Mesendoderm (in vitro differentiated cells): ENCODE results near the gene TPST2.
A peak's percentile ranks its signal among the peaks of the same experiment; 100 is the strongest.

Experiments
- DNase-seq: peaks from one replicate; pipeline ENCODE4 v3.0.0; 2013
- H2AK5ac ChIP-seq: 2 replicates; pipeline ENCODE4 v1.6.1; 2013; ENCODE audit warnings: low read length, inconsistent platforms
- H2BK120ac ChIP-seq: 2 replicates; pipeline ENCODE4 v1.6.1; 2013; ENCODE audit warnings: low read depth, mild to moderate bottlenecking, low read length, moderate library complexity, mixed read lengths
- H2BK15ac ChIP-seq: replicated peaks from 2 replicates; pipeline ENCODE4 v1.6.1; 2013; ENCODE audit warnings: low read depth, mild to moderate bottlenecking, moderate library complexity
- H2BK5ac ChIP-seq: 2 replicates; pipeline ENCODE4 v1.6.1; 2013; ENCODE audit warnings: low read length, inconsistent platforms
- H3K18ac ChIP-seq: 2 replicates; pipeline ENCODE4 v1.6.1; 2013; ENCODE audit warnings: mild to moderate bottlenecking, low read length, mixed read lengths
- H3K23ac ChIP-seq: one replicate; pipeline ENCODE4 v1.6.1; 2013; ENCODE audit warnings: low read length
- H3K27ac ChIP-seq: 2 replicates; pipeline ENCODE4 v1.5.1; 2013; ENCODE audit warnings: low read depth, mild to moderate bottlenecking, inconsistent platforms, low read length, moderate library complexity
- H3K27me3 ChIP-seq: 2 replicates; pipeline ENCODE4 v1.6.1; 2013; ENCODE audit warnings: low read length, control low read depth, mild to moderate bottlenecking, inconsistent platforms; ENCODE audit not compliant: insufficient read depth, poor library complexity
- H3K36me3 ChIP-seq: 2 replicates; pipeline ENCODE4 v1.6.1; 2013; ENCODE audit warnings: low read length, inconsistent platforms; ENCODE audit not compliant: control insufficient read depth, insufficient read depth
- H3K4ac ChIP-seq: one replicate; pipeline ENCODE4 v1.6.1; 2013; ENCODE audit warnings: low read depth, mild to moderate bottlenecking, low read length, moderate library complexity
- H3K4me1 ChIP-seq: 2 replicates; pipeline ENCODE4 v1.6.1; 2013; ENCODE audit warnings: low read depth, low read length, inconsistent platforms; ENCODE audit not compliant: control insufficient read depth
- H3K4me2 ChIP-seq: 2 replicates; pipeline ENCODE4 v1.6.1; 2013; ENCODE audit warnings: low read length
- H3K4me3 ChIP-seq: 2 replicates; pipeline ENCODE4 v1.5.1; 2013; ENCODE audit warnings: mild to moderate bottlenecking, low read length
- H3K56ac ChIP-seq: one replicate; pipeline ENCODE4 v1.6.1; 2013; ENCODE audit warnings: low read length
- H3K79me1 ChIP-seq: 2 replicates; pipeline ENCODE4 v1.6.1; 2013; ENCODE audit warnings: low read length, inconsistent platforms
- H3K79me2 ChIP-seq: 2 replicates; pipeline ENCODE4 v1.6.1; 2013; ENCODE audit warnings: mild to moderate bottlenecking, low read length; ENCODE audit not compliant: control insufficient read depth, insufficient read depth
- H3K9ac ChIP-seq: 2 replicates; pipeline ENCODE4 v1.6.1; 2013; ENCODE audit warnings: low read length, inconsistent platforms
- H4K5ac ChIP-seq: one replicate; pipeline ENCODE4 v1.6.1; 2013; ENCODE audit warnings: low read length
- H4K8ac ChIP-seq: one replicate; pipeline ENCODE4 v1.6.1; 2013; ENCODE audit warnings: low read depth, mild to moderate bottlenecking, control low read depth, low read length, moderate library complexity
- WGBS: extraction: QIAGEN DNeasy Blood & Tissue Kit; methylation state at CpG from one replicate; pipeline ENCODE4 v1.1.7; 2013; ENCODE audit warnings: low lambda C conversion rate, missing lambda C conversion rate; ENCODE audit not compliant: insufficient coverage; ENCODE audit errors: extremely low coverage; 5-methylcytosine and 5-hydroxymethylcytosine counted together

TPST2 gene

DNA sequence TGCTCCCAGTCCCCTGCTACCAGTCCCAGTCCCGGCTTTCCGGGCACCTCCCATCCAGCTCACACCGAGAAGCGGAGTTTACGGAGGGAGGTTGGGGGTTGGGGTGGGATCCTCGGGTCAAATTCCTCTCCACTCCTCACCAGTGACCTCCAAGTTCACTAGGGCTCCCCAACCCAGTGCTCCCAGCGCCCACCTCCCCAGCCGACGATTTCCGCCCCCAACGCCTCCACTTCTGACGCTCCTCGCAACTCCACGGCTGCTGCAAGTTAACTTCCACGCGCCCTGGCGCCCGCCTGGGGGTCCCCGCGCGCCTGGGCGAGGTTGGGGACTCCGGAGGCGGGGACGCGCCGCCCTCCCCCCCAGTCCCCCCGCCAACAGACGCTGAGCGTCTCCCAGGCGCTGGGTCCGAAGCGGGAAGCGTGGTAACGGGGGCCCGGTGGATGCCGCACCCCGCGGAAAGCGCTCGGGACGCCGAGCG lies 526 bp downstream of the TPST2 start:
- H3K23ac ChIP-seq = peak overlapping the region; percentile 90
- H4K8ac ChIP-seq = no peak overlapping the region
- peak overlapping the region; percentile 93 for H3K4me3 ChIP-seq
- peaks cover 5% of the 10 kb centered on the region for H3K79me1 ChIP-seq
- peak overlapping the region; percentile 61 for H2BK5ac ChIP-seq
- peaks cover 51% of the 10 kb centered on the region for H3K79me2 ChIP-seq
- peak overlapping the region; percentile 92 for H3K9ac ChIP-seq
- no peak overlapping the region for H4K5ac ChIP-seq
- H3K18ac ChIP-seq = peak overlapping the region; percentile 89
- H2BK120ac ChIP-seq = peak overlapping the region; percentile 90
- H2BK15ac ChIP-seq = no peak overlapping the region
- no peak overlapping the region for H2AK5ac ChIP-seq
- DNase-seq = peak; percentile 68
- peaks cover 6% of the 10 kb centered on the region for H3K4me1 ChIP-seq
- H3K4me2 ChIP-seq = peak overlapping the region; percentile 4
- peak overlapping the region; percentile 96 for H3K4ac ChIP-seq
- H3K27me3 ChIP-seq = no peaks in the 10 kb centered on the region
- peak overlapping the region; percentile 93 for H3K56ac ChIP-seq
- WGBS = no CpG with 5 or more reads among the region's 44 CpGs
- peak overlapping the region; percentile 1 for H3K27ac ChIP-seq
- no peaks in the 10 kb centered on the region for H3K36me3 ChIP-seq

DNA sequence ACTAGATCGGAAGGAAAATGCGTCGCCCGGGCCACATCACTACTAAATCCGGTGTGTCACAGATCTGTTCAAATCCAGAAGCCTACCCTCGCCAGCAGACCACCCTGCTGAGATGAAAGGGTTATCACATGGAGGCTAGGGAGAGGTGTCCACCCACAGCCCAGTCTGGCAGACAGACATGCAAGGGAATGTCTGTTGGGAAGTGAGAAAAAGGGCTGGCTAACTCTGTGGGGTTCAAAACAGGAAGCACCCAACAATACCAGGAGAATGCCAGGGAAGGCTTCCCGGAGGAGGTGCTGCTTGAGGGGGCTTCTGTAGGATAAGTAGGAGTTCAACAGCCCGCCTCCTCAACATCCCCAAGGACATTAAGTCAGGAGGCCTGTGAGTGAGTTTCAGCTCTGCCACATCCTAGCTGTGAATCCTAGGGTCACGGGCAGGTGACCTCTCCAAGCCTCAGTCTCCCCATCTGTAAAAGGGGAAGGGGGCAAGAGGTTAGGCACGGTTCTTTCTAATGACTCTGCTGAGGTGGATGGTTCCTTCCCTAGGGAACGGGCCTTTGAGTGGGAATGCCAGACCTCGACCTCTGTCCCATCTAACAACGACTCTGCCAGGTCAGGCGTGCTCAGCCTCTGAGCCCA lies 1.1 kb downstream of the TPST2 start:
- Histone ChIP-seq H3K9ac (peak overlapping the region; percentile 92), H3K4ac (peak overlapping the region; percentile 96), H3K79me2 (peaks cover 56% of the 10 kb centered on the region), H2AK5ac (no peak overlapping the region), H2BK5ac (peak overlapping the region; percentile 61), H3K56ac (peak overlapping the region; percentile 93), H3K27me3 (no peaks in the 10 kb centered on the region), H3K4me2 (peak overlapping the region; percentile 4), H2BK15ac (no peak overlapping the region), H3K4me3 (peak overlapping the region; percentile 93), H3K18ac (peak overlapping the region; percentile 89), H2BK120ac (no peak overlapping the region), H3K23ac (peak overlapping the region; percentile 90), H3K27ac (peak overlapping the region; percentile 1), H4K5ac (no peak overlapping the region), H3K4me1 (peaks cover 6% of the 10 kb centered on the region), H3K36me3 (peaks cover 2% of the 10 kb centered on the region), H4K8ac (no peak overlapping the region), H3K79me1 (peaks cover 7% of the 10 kb centered on the region)
- no CpG with 5 or more reads among the region's 14 CpGs for WGBS
- no peak for DNase-seq

DNA sequence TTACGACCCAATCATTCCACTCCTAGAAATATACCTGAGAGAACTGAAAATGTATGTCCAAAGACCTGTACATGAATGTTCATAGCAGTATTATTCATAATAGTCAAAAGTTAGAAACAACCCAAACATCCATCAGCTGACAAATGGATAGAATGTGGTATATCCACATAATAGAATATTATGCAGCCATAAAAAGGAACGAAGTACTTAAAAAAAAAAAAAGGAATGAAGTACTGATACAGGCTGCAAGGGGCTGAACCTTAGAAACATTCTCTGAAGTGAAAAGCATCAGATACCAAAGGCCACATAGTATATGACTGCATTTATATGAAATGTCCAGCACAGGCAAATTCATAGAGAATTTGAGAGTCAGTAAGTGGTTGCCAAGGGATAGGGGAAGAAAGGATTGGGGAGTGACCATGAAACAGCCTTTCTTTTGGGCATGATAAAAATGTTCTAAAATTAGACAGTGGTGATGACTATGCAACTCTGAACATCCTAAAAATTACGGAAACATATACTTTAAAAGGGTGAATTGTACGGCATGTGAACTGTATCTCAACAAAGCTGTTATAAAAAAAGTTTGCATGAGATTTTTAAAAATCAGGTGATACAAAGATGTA lies 1.8 kb downstream of the TPST2 start:
- no peak overlapping the region for H4K8ac ChIP-seq
- no peak overlapping the region for H2BK5ac ChIP-seq
- no peak overlapping the region for H4K5ac ChIP-seq
- H3K4me3 ChIP-seq = no peak overlapping the region
- peaks cover 6% of the 10 kb centered on the region for H3K4me1 ChIP-seq
- peaks cover 7% of the 10 kb centered on the region for H3K79me1 ChIP-seq
- no CpG with 5 or more reads among the region's 4 CpGs for WGBS
- no peak overlapping the region for H3K23ac ChIP-seq
- peak overlapping the region; percentile 4 for H3K4me2 ChIP-seq
- no peak for DNase-seq
- no peak overlapping the region for H2AK5ac ChIP-seq
- no peak overlapping the region for H2BK120ac ChIP-seq
- H3K79me2 ChIP-seq = peaks cover 59% of the 10 kb centered on the region
- no peak overlapping the region for H3K4ac ChIP-seq
- H3K9ac ChIP-seq = no peak overlapping the region
- H3K36me3 ChIP-seq = peaks cover 2% of the 10 kb centered on the region
- no peak overlapping the region for H3K56ac ChIP-seq
- H2BK15ac ChIP-seq = no peak overlapping the region
- H3K27me3 ChIP-seq = no peaks in the 10 kb centered on the region
- H3K27ac ChIP-seq = no peak overlapping the region
- H3K18ac ChIP-seq = no peak overlapping the region

DNA sequence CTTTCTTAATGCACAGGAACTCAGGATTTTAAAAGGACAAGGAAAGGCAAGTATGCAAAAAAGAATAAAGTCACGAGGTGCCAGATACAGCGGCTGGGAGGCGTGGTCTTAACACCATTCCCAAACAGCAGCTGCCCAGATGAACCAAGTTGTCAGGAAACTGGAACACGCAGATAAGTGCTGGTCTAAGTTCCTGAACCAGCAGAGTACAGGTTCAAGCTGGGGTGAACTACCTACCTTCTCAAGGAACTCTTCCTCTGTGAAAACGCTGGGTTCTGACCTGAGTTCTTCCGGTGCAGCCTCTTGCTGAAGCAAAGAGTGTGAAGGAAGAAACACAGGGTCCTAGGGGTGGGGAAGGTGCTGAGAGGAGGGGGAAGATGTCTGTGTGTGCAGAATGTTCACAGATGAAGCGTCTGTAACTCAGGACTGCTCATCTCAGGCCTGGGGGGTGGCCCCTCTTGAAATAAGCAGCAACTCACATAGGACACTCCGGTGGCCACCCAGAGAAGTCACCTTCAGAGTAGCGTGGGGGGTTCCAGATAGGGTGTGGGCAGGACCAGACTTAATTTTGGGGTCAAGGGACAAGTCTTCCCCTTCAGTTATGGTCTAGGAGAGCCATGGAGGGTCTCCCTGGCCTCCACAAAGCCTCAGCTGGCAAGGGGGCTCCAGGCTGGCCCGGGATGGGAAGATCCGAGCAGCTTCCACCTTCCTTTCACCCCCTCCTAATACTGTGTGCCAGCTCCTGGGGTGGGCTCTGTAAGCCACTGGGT lies 3.2 kb downstream of the TPST2 start:
- peaks cover 7% of the 10 kb centered on the region for H3K36me3 ChIP-seq
- no peak overlapping the region for H4K5ac ChIP-seq
- DNase-seq = no peak
- H4K8ac ChIP-seq = no peak overlapping the region
- H3K9ac ChIP-seq = peak overlapping the region; percentile 58
- no peaks in the 10 kb centered on the region for H3K27me3 ChIP-seq
- no peak overlapping the region for H2BK5ac ChIP-seq
- no peak overlapping the region for H2AK5ac ChIP-seq
- no peak overlapping the region for H2BK120ac ChIP-seq
- no peak overlapping the region for H3K27ac ChIP-seq
- peaks cover 6% of the 10 kb centered on the region for H3K4me1 ChIP-seq
- no peak overlapping the region for H3K4ac ChIP-seq
- H3K4me2 ChIP-seq = peak overlapping the region; percentile 21
- H3K18ac ChIP-seq = no peak overlapping the region
- H3K79me2 ChIP-seq = peaks cover 68% of the 10 kb centered on the region
- H2BK15ac ChIP-seq = no peak overlapping the region
- WGBS = no CpG with 5 or more reads among the region's 11 CpGs
- H3K56ac ChIP-seq = peak overlapping the region; percentile 58
- peaks cover 11% of the 10 kb centered on the region for H3K79me1 ChIP-seq
- H3K4me3 ChIP-seq = no peak overlapping the region
- H3K23ac ChIP-seq = no peak overlapping the region

DNA sequence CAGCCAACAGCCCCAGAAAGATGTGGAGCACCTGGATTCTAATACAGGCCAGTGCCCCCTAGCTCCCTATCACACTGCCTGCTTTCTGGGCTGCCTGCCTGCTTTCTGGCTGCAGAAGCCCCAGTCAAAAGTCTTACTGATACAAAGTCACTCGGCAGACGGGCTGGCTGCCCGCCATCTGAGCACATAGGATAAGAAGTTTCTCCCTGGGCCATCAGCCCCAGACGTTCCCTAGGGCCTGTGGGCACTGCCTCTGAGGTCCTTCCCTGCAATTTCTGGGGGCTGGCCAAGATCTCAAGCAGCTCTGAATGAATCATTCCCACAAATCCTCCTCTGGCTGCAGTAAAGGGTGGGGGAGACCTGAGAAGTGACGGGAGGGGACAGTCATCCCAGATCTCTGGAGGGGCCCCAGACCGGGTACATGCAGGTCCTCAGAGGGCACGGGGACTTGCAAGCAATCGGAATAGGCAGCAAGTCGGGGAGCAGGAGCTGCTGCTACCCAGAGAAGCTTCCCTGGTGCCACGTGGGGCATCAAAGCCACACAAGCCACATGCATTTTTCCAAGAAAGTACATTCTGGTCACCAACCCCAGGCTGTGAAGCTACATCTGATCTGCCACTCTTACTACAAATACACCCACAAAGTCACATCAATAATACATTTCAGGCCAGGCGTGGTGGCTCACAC lies 4.7 kb downstream of the TPST2 start:
- peaks cover 13% of the 10 kb centered on the region for H3K79me1 ChIP-seq
- peaks cover 82% of the 10 kb centered on the region for H3K79me2 ChIP-seq
- H3K9ac ChIP-seq = peak overlapping the region; percentile 43
- no peak overlapping the region for H3K27ac ChIP-seq
- no peak overlapping the region for H4K8ac ChIP-seq
- H2BK5ac ChIP-seq = no peak overlapping the region
- H3K18ac ChIP-seq = no peak overlapping the region
- no peak overlapping the region for H3K4me3 ChIP-seq
- H3K4me2 ChIP-seq = peak overlapping the region; percentile 16
- H2BK120ac ChIP-seq = no peak overlapping the region
- no CpG with 5 or more reads among the region's 11 CpGs for WGBS
- H3K23ac ChIP-seq = no peak overlapping the region
- peaks cover 12% of the 10 kb centered on the region for H3K4me1 ChIP-seq
- no peak overlapping the region for H2AK5ac ChIP-seq
- H3K4ac ChIP-seq = no peak overlapping the region
- H3K27me3 ChIP-seq = no peaks in the 10 kb centered on the region
- H3K36me3 ChIP-seq = peaks cover 7% of the 10 kb centered on the region
- DNase-seq = no peak
- no peak overlapping the region for H4K5ac ChIP-seq
- no peak overlapping the region for H2BK15ac ChIP-seq
- H3K56ac ChIP-seq = peak overlapping the region; percentile 63
